ENCODE data around the gene TRPC4. TPM values are rescaled to one million over a fixed set of nuclear protein-coding genes. Genes with fewer than 3 reads are reported as not detected.

TRPC4 gene
- total and polyA plus RNA-seq, 7 donors = 0.64 to 11.8 (median 9.4) TPM; not detected in 1

DNA sequence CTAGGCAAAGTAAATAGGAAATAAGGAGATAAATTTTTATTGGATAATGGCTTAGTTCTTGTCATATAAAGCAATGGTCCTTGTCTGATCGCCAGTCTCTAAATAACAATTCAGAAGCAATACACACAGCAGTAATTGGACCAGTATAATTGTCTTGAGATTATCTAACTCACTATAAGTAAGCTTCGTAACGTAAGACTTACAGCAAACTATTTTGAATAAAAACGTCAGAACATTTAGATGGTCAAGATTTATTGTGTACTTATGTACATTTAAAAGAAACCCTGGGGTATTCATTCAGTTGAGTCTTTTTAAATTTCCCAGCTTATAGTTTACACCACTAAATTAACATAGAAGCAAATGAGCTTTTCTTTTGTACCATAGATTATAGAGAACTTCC, 20.2 kb upstream of the TRPC4 start:
- Histone ChIP-seq H3K9me3 (no peaks in the 10 kb centered on the region), H3K4me3 (no peak overlapping the region), H3K27ac (no peak overlapping the region), H3K36me3 (no peaks in the 10 kb centered on the region), H3K4me1 (peaks cover 0 to 8% (median 4%) of the 10 kb centered on the region in 4 donors), H3K27me3 (no peaks in the 10 kb centered on the region)
- DNase-seq = no peak
- TF ChIP-seq, protein P1, sequence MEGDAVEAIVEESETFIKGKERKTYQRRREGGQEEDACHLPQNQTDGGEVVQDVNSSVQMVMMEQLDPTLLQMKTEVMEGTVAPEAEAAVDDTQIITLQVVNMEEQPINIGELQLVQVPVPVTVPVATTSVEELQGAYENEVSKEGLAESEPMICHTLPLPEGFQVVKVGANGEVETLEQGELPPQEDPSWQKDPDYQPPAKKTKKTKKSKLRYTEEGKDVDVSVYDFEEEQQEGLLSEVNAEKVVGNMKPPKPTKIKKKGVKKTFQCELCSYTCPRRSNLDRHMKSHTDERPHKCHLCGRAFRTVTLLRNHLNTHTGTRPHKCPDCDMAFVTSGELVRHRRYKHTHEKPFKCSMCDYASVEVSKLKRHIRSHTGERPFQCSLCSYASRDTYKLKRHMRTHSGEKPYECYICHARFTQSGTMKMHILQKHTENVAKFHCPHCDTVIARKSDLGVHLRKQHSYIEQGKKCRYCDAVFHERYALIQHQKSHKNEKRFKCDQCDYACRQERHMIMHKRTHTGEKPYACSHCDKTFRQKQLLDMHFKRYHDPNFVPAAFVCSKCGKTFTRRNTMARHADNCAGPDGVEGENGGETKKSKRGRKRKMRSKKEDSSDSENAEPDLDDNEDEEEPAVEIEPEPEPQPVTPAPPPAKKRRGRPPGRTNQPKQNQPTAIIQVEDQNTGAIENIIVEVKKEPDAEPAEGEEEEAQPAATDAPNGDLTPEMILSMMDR (IDR thresholded peaks at IDR 0.05) = no peak
- TF ChIP-seq POLR2AphosphoS5 (IDR thresholded peaks at IDR 0.05) (no peak), EP300 (IDR thresholded peaks at IDR 0.05) (no peak), POLR2A (IDR thresholded peaks at IDR 0.05) (no peak)
- intact Hi-C loops (cut with DNase I) = no loop called here
- 47 to 61% methylated on average over 4 of the region's 4 CpGs for WGBS, 2 donors

DNA sequence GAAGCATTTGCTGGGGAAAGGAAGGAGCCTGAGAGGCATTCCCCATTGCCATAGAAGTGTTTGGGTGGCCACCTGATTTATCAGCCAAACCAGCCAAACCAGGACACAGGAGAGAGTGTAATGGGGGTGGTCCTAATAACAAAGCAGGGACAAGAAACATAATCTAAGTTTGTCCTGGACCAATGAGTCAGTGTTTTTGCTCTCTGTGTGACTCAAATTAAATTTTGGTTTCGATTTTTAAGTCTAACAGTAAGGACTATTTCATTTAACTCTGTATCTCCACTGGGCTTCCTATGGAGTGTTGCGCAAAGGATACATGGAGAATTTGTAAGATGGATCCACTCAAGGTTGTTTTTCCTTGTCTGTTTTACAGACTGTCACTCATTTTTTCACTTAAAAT, 19.5 kb upstream of the TRPC4 start:
- DNase-seq = no peak
- TF ChIP-seq, protein P1 (IDR thresholded peaks at IDR 0.05) = no peak
- TF ChIP-seq POLR2AphosphoS5 (IDR thresholded peaks at IDR 0.05) (no peak), EP300 (IDR thresholded peaks at IDR 0.05) (no peak), POLR2A (IDR thresholded peaks at IDR 0.05) (no peak)
- no peak overlapping the region for H3K27ac ChIP-seq
- no peaks in the 10 kb centered on the region for H3K36me3 ChIP-seq
- WGBS, 2 donors = 73 to 80% methylated on average over 2 of the region's 2 CpGs
- H3K27me3 ChIP-seq = no peaks in the 10 kb centered on the region
- H3K4me3 ChIP-seq = no peak overlapping the region
- intact Hi-C loops (cut with DNase I) = no loop called here
- no peaks in the 10 kb centered on the region for H3K9me3 ChIP-seq
- peaks cover 0 to 8% (median 4%) of the 10 kb centered on the region in 4 donors for H3K4me1 ChIP-seq

DNA sequence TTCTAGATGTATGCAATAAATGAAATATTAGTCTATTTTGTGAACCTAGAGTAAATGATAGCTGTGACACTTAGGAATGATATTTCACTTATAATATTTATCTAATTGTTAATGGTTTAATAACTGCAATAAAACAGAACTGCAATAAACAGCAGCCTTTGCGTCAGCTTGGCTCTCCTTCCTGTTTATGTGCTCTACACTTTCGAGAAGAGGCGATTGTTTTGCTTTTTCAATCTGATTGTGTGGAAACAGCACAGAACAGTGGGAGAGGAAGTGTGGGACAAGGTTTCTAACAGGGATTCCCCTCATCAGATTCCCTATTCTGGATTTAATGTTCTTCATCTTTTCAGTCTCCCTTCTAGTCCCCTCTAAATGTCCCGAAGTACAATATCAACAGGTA, 17.3 kb upstream of the TRPC4 start:
- no peaks in the 10 kb centered on the region for H3K9me3 ChIP-seq
- TF ChIP-seq EP300 (IDR thresholded peaks at IDR 0.05) (no peak), POLR2A (IDR thresholded peaks at IDR 0.05) (no peak), POLR2AphosphoS5 (IDR thresholded peaks at IDR 0.05) (no peak)
- TF ChIP-seq, protein P1 (IDR thresholded peaks at IDR 0.05) = no peak
- intact Hi-C loops (cut with DNase I) = no loop called here
- DNase-seq = no peak
- 28 to 35% methylated on average over 4 of the region's 4 CpGs for WGBS, 2 donors
- no peak overlapping the region for H3K4me3 ChIP-seq
- H3K4me1 ChIP-seq = peaks cover 0 to 8% (median 4%) of the 10 kb centered on the region in 4 donors
- H3K27me3 ChIP-seq = no peaks in the 10 kb centered on the region
- H3K27ac ChIP-seq = no peak overlapping the region
- H3K36me3 ChIP-seq = no peaks in the 10 kb centered on the region

DNA sequence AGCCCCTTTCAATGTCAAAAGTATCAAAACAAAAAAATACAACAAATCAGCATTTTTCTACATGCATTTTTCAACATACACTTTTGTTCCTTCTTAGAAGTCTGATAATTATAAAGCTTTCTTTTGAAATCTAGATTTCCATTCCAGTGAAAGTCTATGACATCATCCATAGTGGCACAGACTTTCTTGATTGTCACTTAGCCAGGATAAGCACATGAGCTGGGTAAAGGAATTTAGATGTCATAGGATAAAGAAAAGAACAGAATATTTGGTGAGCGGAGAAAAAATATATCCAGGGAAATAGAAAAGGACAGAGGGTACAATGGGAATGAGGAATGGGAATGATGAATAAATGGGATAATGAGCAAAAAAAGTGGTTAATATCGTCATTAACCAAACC, 15.1 kb upstream of the TRPC4 start:
- H3K36me3 ChIP-seq = no peaks in the 10 kb centered on the region
- TF ChIP-seq EP300 (IDR thresholded peaks at IDR 0.05) (no peak), POLR2AphosphoS5 (IDR thresholded peaks at IDR 0.05) (no peak), POLR2A (IDR thresholded peaks at IDR 0.05) (no peak)
- TF ChIP-seq, protein P1 (IDR thresholded peaks at IDR 0.05) = no peak
- H3K9me3 ChIP-seq = no peaks in the 10 kb centered on the region
- DNase-seq = no peak
- H3K27me3 ChIP-seq = no peaks in the 10 kb centered on the region
- H3K27ac ChIP-seq = no peak overlapping the region
- WGBS, 2 donors = 88 to 96% methylated on average over 2 of the region's 2 CpGs
- H3K4me1 ChIP-seq = peaks cover 0 to 8% (median 4%) of the 10 kb centered on the region in 4 donors
- intact Hi-C loops (cut with DNase I) = no loop called here
- no peak overlapping the region for H3K4me3 ChIP-seq

DNA sequence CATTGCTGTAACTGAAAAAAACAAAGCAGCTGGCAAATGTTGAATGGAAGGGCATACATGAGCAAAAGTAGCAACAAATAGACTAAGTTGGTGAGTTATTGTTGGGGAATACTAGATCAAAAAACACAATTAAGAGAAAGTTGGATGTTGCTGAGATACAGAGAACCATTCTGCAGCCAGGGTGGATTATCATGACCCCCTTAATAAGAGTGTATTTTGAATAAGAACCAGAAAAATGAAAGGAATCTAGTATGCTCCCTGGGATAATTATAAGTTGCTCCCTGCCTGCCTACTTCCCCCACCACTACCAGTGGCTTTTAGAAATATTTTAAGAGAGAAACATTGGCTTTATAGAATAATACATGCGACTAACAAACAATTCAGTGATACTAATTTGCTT, 14.5 kb upstream of the TRPC4 start:
- WGBS, 2 donors = 85 to 89% methylated on average over 1 of the region's 1 CpG
- Histone ChIP-seq H3K4me1 (peaks cover 0 to 8% (median 4%) of the 10 kb centered on the region in 4 donors), H3K4me3 (no peak overlapping the region), H3K36me3 (no peaks in the 10 kb centered on the region), H3K9me3 (no peaks in the 10 kb centered on the region), H3K27ac (no peak overlapping the region), H3K27me3 (no peaks in the 10 kb centered on the region)
- DNase-seq = no peak
- no peak for TF ChIP-seq EP300 (IDR thresholded peaks at IDR 0.05)
- TF ChIP-seq, protein P1 (IDR thresholded peaks at IDR 0.05) = no peak
- intact Hi-C loops (cut with DNase I) = no loop called here
